Ammon's horn (tissue), 1 donor: ENCODE results near the gene CLTB.

ENCODE experiments used
- DNase-seq: peaks from one replicate; pipeline ENCODE4 v3.0.0-alpha.2; 2016; ENCODE audit warnings: low spot score

The CLTB gene

DNA sequence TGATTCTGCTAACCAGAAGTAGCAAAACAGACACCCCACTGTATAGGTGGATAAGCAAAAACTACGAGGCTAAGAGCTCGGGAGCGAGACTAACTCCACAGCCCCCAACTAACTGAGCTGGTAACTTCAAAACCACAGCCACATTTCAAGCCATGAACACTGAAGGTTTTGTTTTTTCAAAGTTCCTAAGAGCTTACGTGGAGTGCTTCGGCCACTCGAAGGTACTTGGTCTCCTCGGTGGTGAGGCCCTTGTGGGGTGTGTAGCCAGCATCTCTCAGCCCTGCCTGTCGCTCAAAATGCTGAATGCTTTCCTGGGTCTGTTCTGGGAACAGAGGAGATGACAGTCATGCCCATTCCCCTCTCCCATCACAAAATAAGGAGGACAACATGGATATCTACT lies 65.9 kb downstream of the CLTB start:
- DNase-seq = no peak

DNA sequence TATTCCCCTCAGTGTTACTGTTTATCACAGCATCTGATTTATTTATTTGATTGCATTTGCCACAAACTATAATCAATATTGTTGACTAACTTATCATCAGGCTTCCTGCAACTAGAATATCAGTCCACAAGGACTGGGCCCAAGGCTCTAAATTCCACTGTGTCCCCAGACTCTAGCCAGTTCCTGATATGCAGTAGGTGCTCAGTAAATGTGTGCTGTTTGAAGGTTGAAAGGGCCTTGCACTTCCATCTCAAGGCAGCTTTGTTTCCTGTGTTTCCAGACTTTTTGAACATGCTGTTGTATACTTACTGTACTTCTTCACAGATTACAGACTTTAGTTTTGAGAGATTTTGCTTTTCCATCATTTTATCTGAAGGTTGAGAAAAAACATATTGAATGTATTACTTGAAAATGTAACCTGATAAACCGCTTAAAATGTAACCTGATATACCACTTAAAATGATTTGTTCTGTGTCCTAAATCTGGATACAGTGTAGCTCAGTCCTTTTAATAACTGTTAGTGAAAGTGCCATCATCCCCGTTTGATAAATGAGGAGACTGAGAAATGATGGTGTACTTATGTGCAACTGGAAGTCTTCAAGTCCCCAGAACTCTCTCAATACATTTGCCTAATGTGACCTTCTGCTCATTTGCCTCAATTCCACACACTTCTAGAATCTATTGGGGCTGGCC lies 73.4 kb downstream of the CLTB start:
- no peak for DNase-seq
